Ovary (tissue), 3 donors: ENCODE results near the gene RNF181.

Experiments used
- CTCF ChIP-seq, 3 donors: fragments of 450-650 bp in 2 of 3; fragments of 200-600 bp in 1 of 3; IDR thresholded peaks; one replicate each; pipeline versions ENCODE4 v1.5.1 to v1.8.0; 2016 to 2022; ENCODE audit warnings: antibody characterized with exemption in 3 of 3, mild to moderate bottlenecking in 1 of 3
- EP300 ChIP-seq: sonication (generic); formaldehyde crosslinking; IDR thresholded peaks from one replicate; pipeline ENCODE4 v1.6.1; 2017; ENCODE audit warnings: antibody characterized with exemption
- donor health status: DM: no; HTN: no; CAD: no.

- TF ChIP-seq EP300: no peak
- no peak for TF ChIP-seq CTCF (IDR thresholded peaks at IDR 0.05)
These were observed 50.6 kb downstream of the RNF181 start for GRCh38 chr2:85646166-85646565.
